Measurements from ENCODE around the gene PARP9. TPM values are rescaled to one million over a fixed set of nuclear protein-coding genes. Genes with fewer than 3 reads are reported as not detected.

PARP9 gene
- total and polyA plus RNA-seq, 2 of the 13 experiments (the other 11 are each of a cell fraction or from before 2014, with no cell fraction given) = 6.5 to 10.6 TPM

GRCh38 chr3:122564155-122564912 lies at the start of gene PARP9, which contains the start of gene DTX3L (continued):
- no peak for TF ChIP-seq ZNF615 (CRISPR knock-in tag; IDR thresholded peaks at IDR 0.05; ENCODE audit: borderline replicate concordance)
- peak; percentile 75; the same call in 1 of the 2 replicates for TF ChIP-seq ERF (CRISPR knock-in tag; IDR thresholded peaks at IDR 0.05)
- peak; percentile 75 for TF ChIP-seq MXD3 (CRISPR knock-in tag; IDR thresholded peaks at IDR 0.05)
- TF ChIP-seq KAT7 (CRISPR knock-in tag; IDR thresholded peaks at IDR 0.05; ENCODE audit: borderline replicate concordance) = peak; percentile 84
- no peak for TF ChIP-seq MLXIP (CRISPR knock-in tag; IDR thresholded peaks at IDR 0.05; ENCODE audit: borderline replicate concordance)
- no peak for TF ChIP-seq JUNB (CRISPR knock-in tag; IDR thresholded peaks at IDR 0.05; ENCODE audit: borderline replicate concordance)
- peak; percentile 74 to 96 for TF ChIP-seq HMGXB4 (CRISPR knock-in tag; IDR thresholded peaks at IDR 0.05; ENCODE audit: borderline replicate concordance in 1 of 2, low read depth in 1 of 2)
- no peak for TF ChIP-seq LCORL (IDR thresholded peaks at IDR 0.05)
- TF ChIP-seq LCORL (CRISPR knock-in tag; IDR thresholded peaks at IDR 0.05) = peak; percentile 53; the same call in 1 of the 2 replicates
- 0 out of 2 replicates have a peak, but pooled peaks have one; percentile 11 for TF ChIP-seq ZSCAN9 (CRISPR knock-in tag; IDR thresholded peaks at IDR 0.05; ENCODE audit: borderline replicate concordance)
- peak; percentile 71 for TF ChIP-seq TAF1 (CRISPR knock-in tag; IDR thresholded peaks at IDR 0.05)
- TF ChIP-seq ZFX (CRISPR knock-in tag; IDR thresholded peaks at IDR 0.05; ENCODE audit: low read depth) = peak; percentile 87
- no peak for TF ChIP-seq NBN (conservative IDR thresholded peaks at IDR 0.05)
- TF ChIP-seq ETS1 (CRISPR knock-in tag; IDR thresholded peaks at IDR 0.05) = 0 out of 2 replicates have a peak, but pooled peaks have one; percentile 47
- peak; percentile 57; the same call in 1 of the 2 replicates for TF ChIP-seq DZIP1 (CRISPR knock-in tag; IDR thresholded peaks at IDR 0.05)
- no peak for TF ChIP-seq REXO4 (CRISPR knock-in tag; IDR thresholded peaks at IDR 0.05; ENCODE audit: borderline replicate concordance)
- no peak for TF ChIP-seq EEA1 (CRISPR knock-in tag; IDR thresholded peaks at IDR 0.05; ENCODE audit: borderline replicate concordance)
- TF ChIP-seq PHB2 (IDR thresholded peaks at IDR 0.05; ENCODE audit: partially characterized antibody) = no peak
- TF ChIP-seq MXI1 (IDR thresholded peaks at IDR 0.05; ENCODE audit: borderline replicate concordance, low read depth, low read length) = peak; percentile 79; the same call in 2 of the 3 replicates
